ENCODE data around the gene C9orf40.

C9orf40 gene

DNA sequence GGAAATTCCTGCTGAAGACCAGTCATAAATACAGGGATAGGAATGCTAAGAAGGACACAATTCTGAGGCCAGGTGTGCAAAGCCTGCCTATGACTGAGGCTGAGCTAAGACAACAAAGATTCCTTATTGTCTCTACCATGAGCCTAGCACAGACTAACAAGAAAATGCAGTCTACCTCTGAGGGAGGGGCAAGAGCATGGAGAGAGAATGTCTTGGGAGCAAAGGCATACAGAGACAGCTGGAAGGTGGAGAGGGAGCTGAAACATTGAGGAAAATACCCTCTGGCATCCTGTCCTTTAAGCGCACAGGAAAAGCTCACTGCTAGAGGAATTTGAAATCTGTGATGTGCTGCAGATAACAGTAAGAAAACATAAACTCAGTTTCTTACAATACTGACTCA, 8.8 kb upstream of the C9orf40 start:
- Histone ChIP-seq H3K9ac (ENCODE audit: low read length) (no peak overlapping the region), H3K4ac (ENCODE audit: low read depth, low read length) (no peak overlapping the region), H3K36me3 (ENCODE audit: control insufficient read depth, insufficient read depth, low read length) (no peaks in the 10 kb centered on the region), H3K27ac (ENCODE audit: low read depth, low read length) (no peak overlapping the region), H3K4me1 (ENCODE audit: control insufficient read depth, low read depth, low read length) (no peaks in the 10 kb centered on the region), H3K27me3 (ENCODE audit: insufficient read depth, low read length, poor library complexity) (no peaks in the 10 kb centered on the region), H3K4me2 (ENCODE audit: low read length) (no peak overlapping the region), H3K79me2 (ENCODE audit: control insufficient read depth, insufficient read depth, low read length) (no peaks in the 10 kb centered on the region), H3K23ac (ENCODE audit: low read length) (no peak overlapping the region), H3K56ac (ENCODE audit: low read length) (no peak overlapping the region), H4K8ac (ENCODE audit: low read depth, low read length) (no peak overlapping the region), H2BK120ac (ENCODE audit: low read depth, low read length) (no peak overlapping the region), H2BK15ac (replicated peaks; ENCODE audit: low read depth) (no peak overlapping the region), H3K18ac (ENCODE audit: low read length) (no peak overlapping the region), H2BK5ac (ENCODE audit: low read length) (no peak overlapping the region), H3K79me1 (ENCODE audit: low read length) (peaks cover 2% of the 10 kb centered on the region), H3K4me3 (ENCODE audit: low read length) (no peak overlapping the region), H4K5ac (ENCODE audit: low read length) (no peak overlapping the region), H2AK5ac (ENCODE audit: low read length) (no peak overlapping the region)
- no peak for DNase-seq
- no CpG with 5 or more reads among the region's 1 CpG for WGBS (ENCODE audit: extremely low coverage, insufficient coverage, low lambda C conversion rate)

DNA sequence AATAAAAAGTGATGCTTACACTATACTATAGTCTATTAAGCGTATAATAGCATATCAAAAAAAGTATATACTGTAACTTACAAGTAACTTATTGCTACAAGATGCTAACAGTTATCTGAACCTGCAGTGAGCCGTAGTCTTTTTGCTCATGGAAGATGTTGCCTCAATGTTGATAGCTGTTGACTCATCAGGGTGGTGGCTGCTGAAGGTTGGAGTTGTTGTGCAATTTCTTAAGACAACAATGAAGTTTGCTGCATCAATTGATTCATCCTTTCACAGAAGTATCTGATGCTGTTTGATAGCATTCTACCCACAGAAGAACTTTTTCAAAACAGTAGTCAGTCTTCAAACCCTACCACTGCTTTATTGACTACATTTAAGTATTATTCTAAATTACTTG, 7.8 kb upstream of the C9orf40 start:
- no peak for DNase-seq
- no peak overlapping the region for H3K27ac ChIP-seq (ENCODE audit: low read depth, low read length)
- no peak overlapping the region for H2BK15ac ChIP-seq (replicated peaks; ENCODE audit: low read depth)
- H3K18ac ChIP-seq (ENCODE audit: low read length), result no peak overlapping the region
- no peak overlapping the region for H3K4me3 ChIP-seq (ENCODE audit: low read length)
- H3K56ac ChIP-seq (ENCODE audit: low read length), result no peak overlapping the region
- no peaks in the 10 kb centered on the region for H3K4me1 ChIP-seq (ENCODE audit: control insufficient read depth, low read depth, low read length)
- peaks cover 2% of the 10 kb centered on the region for H3K79me1 ChIP-seq (ENCODE audit: low read length)
- H3K4me2 ChIP-seq (ENCODE audit: low read length), result no peak overlapping the region
- H2AK5ac ChIP-seq (ENCODE audit: low read length), result no peak overlapping the region
- no peak overlapping the region for H4K5ac ChIP-seq (ENCODE audit: low read length)
- H3K36me3 ChIP-seq (ENCODE audit: control insufficient read depth, insufficient read depth, low read length), result no peaks in the 10 kb centered on the region
- no CpG with 5 or more reads among the region's 2 CpGs for WGBS (ENCODE audit: extremely low coverage, insufficient coverage, low lambda C conversion rate)
- H3K4ac ChIP-seq (ENCODE audit: low read depth, low read length), result no peak overlapping the region
- no peaks in the 10 kb centered on the region for H3K79me2 ChIP-seq (ENCODE audit: control insufficient read depth, insufficient read depth, low read length)
- no peak overlapping the region for H3K9ac ChIP-seq (ENCODE audit: low read length)
- no peak overlapping the region for H2BK5ac ChIP-seq (ENCODE audit: low read length)
- no peak overlapping the region for H4K8ac ChIP-seq (ENCODE audit: low read depth, low read length)
- no peak overlapping the region for H2BK120ac ChIP-seq (ENCODE audit: low read depth, low read length)
- no peaks in the 10 kb centered on the region for H3K27me3 ChIP-seq (ENCODE audit: insufficient read depth, low read length, poor library complexity)
- H3K23ac ChIP-seq (ENCODE audit: low read length), result no peak overlapping the region

DNA sequence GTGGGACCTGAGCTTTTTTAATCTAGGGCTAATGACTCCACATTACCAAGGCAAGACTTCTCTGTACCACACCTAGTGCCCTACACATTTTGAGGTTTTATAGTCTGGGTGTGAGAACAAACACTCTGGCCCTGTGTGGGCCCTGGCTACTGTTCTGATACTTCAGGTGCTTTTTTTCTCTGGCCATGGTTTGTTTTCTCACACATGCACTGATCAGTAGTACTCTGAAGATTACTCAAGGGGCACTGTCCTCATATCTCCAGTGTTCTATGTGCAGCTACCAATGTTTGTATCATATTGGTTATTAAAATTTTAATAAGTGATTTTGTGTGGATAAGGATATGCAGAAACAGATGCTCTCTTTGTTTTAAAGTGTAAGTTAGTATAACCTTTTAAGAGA, 5.9 kb upstream of the C9orf40 start:
- no peak overlapping the region for H2BK120ac ChIP-seq (ENCODE audit: low read depth, low read length)
- H3K18ac ChIP-seq (ENCODE audit: low read length), result no peak overlapping the region
- no peak overlapping the region for H2AK5ac ChIP-seq (ENCODE audit: low read length)
- H3K4me1 ChIP-seq (ENCODE audit: control insufficient read depth, low read depth, low read length), result no peaks in the 10 kb centered on the region
- no peak for DNase-seq
- no peak overlapping the region for H4K5ac ChIP-seq (ENCODE audit: low read length)
- no peak overlapping the region for H3K27ac ChIP-seq (ENCODE audit: low read depth, low read length)
- no peak overlapping the region for H3K9ac ChIP-seq (ENCODE audit: low read length)
- H3K79me2 ChIP-seq (ENCODE audit: control insufficient read depth, insufficient read depth, low read length), result no peaks in the 10 kb centered on the region
- no peaks in the 10 kb centered on the region for H3K36me3 ChIP-seq (ENCODE audit: control insufficient read depth, insufficient read depth, low read length)
- no peak overlapping the region for H3K56ac ChIP-seq (ENCODE audit: low read length)
- no peaks in the 10 kb centered on the region for H3K27me3 ChIP-seq (ENCODE audit: insufficient read depth, low read length, poor library complexity)
- H3K4me2 ChIP-seq (ENCODE audit: low read length), result no peak overlapping the region
- H2BK5ac ChIP-seq (ENCODE audit: low read length), result no peak overlapping the region
- H2BK15ac ChIP-seq (replicated peaks; ENCODE audit: low read depth), result no peak overlapping the region
- no peak overlapping the region for H3K23ac ChIP-seq (ENCODE audit: low read length)
- H3K4ac ChIP-seq (ENCODE audit: low read depth, low read length), result no peak overlapping the region
- no peaks in the 10 kb centered on the region for H3K79me1 ChIP-seq (ENCODE audit: low read length)
- no peak overlapping the region for H4K8ac ChIP-seq (ENCODE audit: low read depth, low read length)
- no peak overlapping the region for H3K4me3 ChIP-seq (ENCODE audit: low read length)

DNA sequence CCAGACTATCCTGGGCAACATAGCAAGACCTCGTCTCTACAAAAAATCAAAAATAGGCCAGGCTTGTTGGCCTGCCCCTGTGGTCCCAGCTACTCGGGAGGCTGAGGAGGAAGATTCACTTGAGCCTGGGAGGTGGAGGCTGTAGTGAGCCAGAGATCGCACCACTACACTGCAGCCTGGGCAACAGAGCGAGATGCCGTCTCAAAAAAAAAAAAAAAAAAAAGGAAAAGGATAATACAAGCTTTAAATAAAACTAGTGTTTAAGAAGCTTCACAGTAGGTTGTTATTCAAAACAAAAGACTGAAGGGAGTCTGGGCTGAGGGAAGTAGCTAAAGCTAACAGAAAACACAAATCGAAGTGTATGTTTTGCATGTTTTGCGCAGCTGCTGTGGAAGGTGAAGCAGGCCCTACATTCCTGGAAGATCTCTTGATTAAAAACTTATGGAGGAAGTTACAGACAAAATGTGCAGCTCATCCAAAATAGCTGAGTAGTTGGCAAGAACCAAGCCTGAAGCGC, 581 bp upstream of the C9orf40 start:
- H3K56ac ChIP-seq (ENCODE audit: low read length), result peak overlapping the region; percentile 73
- no peak overlapping the region for H3K27ac ChIP-seq (ENCODE audit: low read depth, low read length)
- peak overlapping the region; percentile 38 for H3K4me2 ChIP-seq (ENCODE audit: low read length)
- peak overlapping the region; percentile 31 for H3K4ac ChIP-seq (ENCODE audit: low read depth, low read length)
- peak overlapping the region; percentile 14 for H3K18ac ChIP-seq (ENCODE audit: low read length)
- no peaks in the 10 kb centered on the region for H3K27me3 ChIP-seq (ENCODE audit: insufficient read depth, low read length, poor library complexity)
- H3K4me3 ChIP-seq (ENCODE audit: low read length), result no peak overlapping the region
- no peaks in the 10 kb centered on the region for H3K36me3 ChIP-seq (ENCODE audit: control insufficient read depth, insufficient read depth, low read length)
- WGBS (ENCODE audit: extremely low coverage, insufficient coverage, low lambda C conversion rate), result no CpG with 5 or more reads among the region's 8 CpGs
- no peak overlapping the region for H2AK5ac ChIP-seq (ENCODE audit: low read length)
- H3K9ac ChIP-seq (ENCODE audit: low read length), result peak overlapping the region; percentile 66
- no peak for DNase-seq
- peaks cover 2% of the 10 kb centered on the region for H3K4me1 ChIP-seq (ENCODE audit: control insufficient read depth, low read depth, low read length)
- no peak overlapping the region for H2BK5ac ChIP-seq (ENCODE audit: low read length)
- no peak overlapping the region for H4K8ac ChIP-seq (ENCODE audit: low read depth, low read length)
- no peak overlapping the region for H4K5ac ChIP-seq (ENCODE audit: low read length)
- H3K79me2 ChIP-seq (ENCODE audit: control insufficient read depth, insufficient read depth, low read length), result no peaks in the 10 kb centered on the region
- H3K79me1 ChIP-seq (ENCODE audit: low read length), result no peaks in the 10 kb centered on the region
- H2BK120ac ChIP-seq (ENCODE audit: low read depth, low read length), result no peak overlapping the region
- no peak overlapping the region for H3K23ac ChIP-seq (ENCODE audit: low read length)
- H2BK15ac ChIP-seq (replicated peaks; ENCODE audit: low read depth), result no peak overlapping the region

DNA sequence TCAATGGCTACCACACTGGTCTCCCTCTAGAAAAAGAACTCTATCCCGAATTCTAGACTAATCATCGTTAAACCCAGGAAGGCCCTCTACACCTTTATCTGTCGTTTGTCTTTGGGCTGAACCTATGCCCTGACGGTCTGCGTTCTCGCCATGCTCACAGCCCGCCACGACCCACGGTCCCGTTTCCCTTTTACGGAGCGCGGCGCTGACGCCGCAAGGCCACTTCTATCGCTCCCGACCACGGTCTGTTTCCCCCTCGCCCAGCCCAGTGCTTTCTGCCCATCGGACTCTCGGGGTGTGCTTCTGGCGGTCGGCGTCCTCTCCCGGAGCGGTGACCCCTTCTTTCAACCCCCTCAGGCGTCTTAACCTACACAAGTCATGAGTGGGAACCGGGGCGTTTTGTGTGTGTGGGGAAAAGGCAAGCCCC, 974 bp downstream of the C9orf40 start:
- Histone ChIP-seq H2BK5ac (ENCODE audit: low read length) (peak overlapping the region; percentile 18), H3K4me1 (ENCODE audit: control insufficient read depth, low read depth, low read length) (peaks cover 2% of the 10 kb centered on the region), H3K4me2 (ENCODE audit: low read length) (peak overlapping the region; percentile 68), H3K18ac (ENCODE audit: low read length) (peak overlapping the region; percentile 92), H3K36me3 (ENCODE audit: control insufficient read depth, insufficient read depth, low read length) (no peaks in the 10 kb centered on the region), H2BK120ac (ENCODE audit: low read depth, low read length) (no peak overlapping the region), H4K5ac (ENCODE audit: low read length) (no peak overlapping the region), H3K4ac (ENCODE audit: low read depth, low read length) (peak overlapping the region; percentile 58), H3K9ac (ENCODE audit: low read length) (peak overlapping the region; percentile 83), H3K23ac (ENCODE audit: low read length) (peak overlapping the region; percentile 48), H3K56ac (ENCODE audit: low read length) (peak overlapping the region; percentile 97), H4K8ac (ENCODE audit: low read depth, low read length) (no peak overlapping the region), H2BK15ac (replicated peaks; ENCODE audit: low read depth) (no peak overlapping the region), H3K27ac (ENCODE audit: low read depth, low read length) (peak overlapping the region; percentile 35), H3K27me3 (ENCODE audit: insufficient read depth, low read length, poor library complexity) (no peaks in the 10 kb centered on the region), H2AK5ac (ENCODE audit: low read length) (no peak overlapping the region), H3K4me3 (ENCODE audit: low read length) (peak overlapping the region; percentile 75), H3K79me1 (ENCODE audit: low read length) (no peaks in the 10 kb centered on the region), H3K79me2 (ENCODE audit: control insufficient read depth, insufficient read depth, low read length) (no peaks in the 10 kb centered on the region)
- no CpG with 5 or more reads among the region's 30 CpGs for WGBS (ENCODE audit: extremely low coverage, insufficient coverage, low lambda C conversion rate)
- DNase-seq, result peak; percentile 52

- H3K27me3 ChIP-seq (ENCODE audit: insufficient read depth, low read length, poor library complexity), result no peaks in the 10 kb centered on the region
- peak overlapping the region; percentile 68 for H3K4me2 ChIP-seq (ENCODE audit: low read length)
- H3K56ac ChIP-seq (ENCODE audit: low read length), result peak overlapping the region; percentile 97
- peak overlapping the region; percentile 75 for H3K4me3 ChIP-seq (ENCODE audit: low read length)
- no peaks in the 10 kb centered on the region for H3K36me3 ChIP-seq (ENCODE audit: control insufficient read depth, insufficient read depth, low read length)
- H2BK15ac ChIP-seq (replicated peaks; ENCODE audit: low read depth), result no peak overlapping the region
- no peak overlapping the region for H3K23ac ChIP-seq (ENCODE audit: low read length)
- H2BK5ac ChIP-seq (ENCODE audit: low read length), result peak overlapping the region; percentile 18
- no peak overlapping the region for H3K4ac ChIP-seq (ENCODE audit: low read depth, low read length)
- peaks cover 2% of the 10 kb centered on the region for H3K4me1 ChIP-seq (ENCODE audit: control insufficient read depth, low read depth, low read length)
- no peak overlapping the region for H4K8ac ChIP-seq (ENCODE audit: low read depth, low read length)
- no CpG with 5 or more reads among the region's 21 CpGs for WGBS (ENCODE audit: extremely low coverage, insufficient coverage, low lambda C conversion rate)
- DNase-seq, result no peak
- H2AK5ac ChIP-seq (ENCODE audit: low read length), result no peak overlapping the region
- no peaks in the 10 kb centered on the region for H3K79me2 ChIP-seq (ENCODE audit: control insufficient read depth, insufficient read depth, low read length)
- H3K18ac ChIP-seq (ENCODE audit: low read length), result no peak overlapping the region
- no peak overlapping the region for H4K5ac ChIP-seq (ENCODE audit: low read length)
- no peak overlapping the region for H3K27ac ChIP-seq (ENCODE audit: low read depth, low read length)
- no peak overlapping the region for H2BK120ac ChIP-seq (ENCODE audit: low read depth, low read length)
- peak overlapping the region; percentile 83 for H3K9ac ChIP-seq (ENCODE audit: low read length)
- no peaks in the 10 kb centered on the region for H3K79me1 ChIP-seq (ENCODE audit: low read length)
These were observed 1.5 kb downstream of the C9orf40 start for GRCh38 chr9:74951107-74951720.
